ENCODE data around the gene RPS6KL1.
A peak's percentile ranks its signal among the peaks of the same experiment; 100 is the strongest.

The RPS6KL1 gene

DNA sequence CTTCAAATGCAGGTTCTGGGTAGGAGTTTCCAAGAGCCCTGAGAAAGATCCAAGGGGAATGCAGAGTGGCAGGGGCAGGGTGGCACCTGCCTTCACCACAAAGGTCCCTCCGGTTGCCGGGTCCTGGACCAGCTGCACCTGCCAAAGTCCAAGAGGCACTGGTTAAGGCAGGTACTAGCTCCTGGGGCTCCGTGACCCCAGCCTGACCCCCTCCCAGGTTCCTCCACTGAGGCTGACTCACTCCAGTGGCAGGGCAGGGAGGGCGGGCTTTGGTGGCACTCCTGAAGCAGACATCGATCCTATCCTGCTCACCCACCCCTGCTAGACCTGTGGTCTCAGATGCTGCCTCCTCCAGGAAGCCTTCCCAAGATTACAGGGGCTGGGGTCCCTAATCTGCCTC, 11.4 kb downstream of the RPS6KL1 start:
- no peak for DNase-seq (ENCODE audit: low spot score)

GRCh38 chr14:74911221-74911620, 11.8 kb downstream of the RPS6KL1 start:
- no peak for DNase-seq (ENCODE audit: low spot score)

DNA sequence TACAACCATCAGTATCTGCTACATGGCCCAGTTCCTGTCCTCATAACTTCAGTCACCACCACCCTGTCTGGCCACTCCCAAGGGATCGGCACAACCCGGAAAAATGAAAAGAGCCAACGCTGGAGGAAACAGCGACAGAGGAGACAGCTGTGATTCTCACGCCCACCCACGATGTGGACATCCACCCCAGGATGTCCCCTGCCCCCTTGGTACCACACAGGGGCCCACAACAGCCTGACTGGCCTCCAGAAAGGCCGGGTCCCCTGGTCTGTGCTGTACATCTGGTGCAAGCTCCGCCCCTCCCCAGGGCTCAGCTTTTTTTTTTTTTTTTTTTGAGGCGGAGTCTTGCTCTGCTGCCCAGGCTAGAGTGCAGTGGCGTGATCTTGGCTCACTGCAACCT, 12.5 kb downstream of the RPS6KL1 start:
- DNase-seq (ENCODE audit: low spot score): no peak

DNA sequence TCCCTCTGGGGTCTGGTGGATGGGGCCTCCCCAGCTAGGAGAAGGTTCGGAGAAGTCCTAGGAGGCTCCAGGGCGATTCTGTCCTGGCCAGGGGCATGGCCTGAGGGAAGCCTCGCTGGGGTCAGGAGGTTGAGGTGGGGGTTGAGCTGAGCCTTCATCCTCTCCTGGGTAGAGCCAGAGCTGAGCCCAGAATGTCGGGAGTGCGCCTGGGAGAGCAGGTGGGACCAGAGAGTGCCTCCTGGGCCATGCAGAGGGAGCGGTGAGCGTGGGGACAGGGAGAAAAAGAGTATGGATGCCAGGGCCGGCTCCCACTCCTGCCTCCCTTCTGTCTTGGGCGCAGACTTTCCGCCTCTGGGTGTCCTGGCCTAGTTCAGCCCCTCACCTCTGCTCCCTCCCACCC, 13.1 kb downstream of the RPS6KL1 start:
- no peak for DNase-seq (ENCODE audit: low spot score)

DNA sequence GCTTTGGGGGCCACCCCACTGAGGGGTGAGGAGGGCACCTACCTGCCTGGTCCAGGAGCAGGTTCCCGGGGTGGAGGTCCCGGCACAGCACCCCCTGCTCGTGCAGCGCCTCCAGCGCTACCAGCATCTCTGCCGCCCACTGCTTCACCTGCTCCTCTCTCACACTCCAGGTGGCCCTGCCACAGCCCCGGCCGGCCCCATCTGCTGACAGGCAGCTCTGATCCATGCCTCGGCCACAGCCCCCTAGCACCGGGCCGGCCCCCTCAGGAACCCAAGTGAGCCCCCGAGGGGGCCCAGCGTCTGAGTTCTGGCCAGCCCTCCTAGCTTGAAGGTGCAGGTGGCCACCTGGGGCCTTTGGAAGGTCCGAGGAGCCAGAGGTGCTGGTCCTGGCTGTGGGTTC, 13.6 kb downstream of the RPS6KL1 start:
- no peak for DNase-seq (ENCODE audit: low spot score)

GRCh38 chr14:74908861-74909341, 14.2 kb downstream of the RPS6KL1 start:
- no peak for DNase-seq (ENCODE audit: low spot score)

DNA sequence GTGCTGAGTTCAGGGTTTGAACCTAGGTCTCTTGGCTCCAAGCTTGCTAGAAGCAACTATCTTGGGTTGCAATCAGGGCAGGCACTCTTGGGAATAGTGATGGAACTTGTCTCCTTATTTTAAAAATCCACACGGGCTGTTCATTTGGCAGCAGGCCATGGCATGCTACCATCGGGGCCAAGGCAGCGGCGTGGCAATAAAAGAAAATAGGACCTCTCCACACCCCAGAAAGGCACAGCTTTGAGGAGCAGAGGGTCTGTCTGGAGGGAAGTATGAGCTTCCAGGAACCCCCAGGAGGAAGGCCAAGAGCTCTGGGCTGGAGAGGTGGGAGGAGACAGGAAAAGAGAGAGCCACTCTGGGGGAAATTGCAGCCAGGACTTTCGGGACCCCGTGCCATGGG, 15.3 kb downstream of the RPS6KL1 start:
- DNase-seq (ENCODE audit: low spot score): no peak

GRCh38 chr14:74906925-74907521, 16.0 kb downstream of the RPS6KL1 start:
- DNase-seq (ENCODE audit: low spot score): no peak

- DNase-seq (ENCODE audit: low spot score): peak; percentile 42
Measured at GRCh38 chr14:74905595-74906142, 17.4 kb downstream of the RPS6KL1 start.

- no peak for DNase-seq (ENCODE audit: low spot score)
Measured at GRCh38 chr14:74904635-74905503, 18.2 kb downstream of the RPS6KL1 start.

DNA sequence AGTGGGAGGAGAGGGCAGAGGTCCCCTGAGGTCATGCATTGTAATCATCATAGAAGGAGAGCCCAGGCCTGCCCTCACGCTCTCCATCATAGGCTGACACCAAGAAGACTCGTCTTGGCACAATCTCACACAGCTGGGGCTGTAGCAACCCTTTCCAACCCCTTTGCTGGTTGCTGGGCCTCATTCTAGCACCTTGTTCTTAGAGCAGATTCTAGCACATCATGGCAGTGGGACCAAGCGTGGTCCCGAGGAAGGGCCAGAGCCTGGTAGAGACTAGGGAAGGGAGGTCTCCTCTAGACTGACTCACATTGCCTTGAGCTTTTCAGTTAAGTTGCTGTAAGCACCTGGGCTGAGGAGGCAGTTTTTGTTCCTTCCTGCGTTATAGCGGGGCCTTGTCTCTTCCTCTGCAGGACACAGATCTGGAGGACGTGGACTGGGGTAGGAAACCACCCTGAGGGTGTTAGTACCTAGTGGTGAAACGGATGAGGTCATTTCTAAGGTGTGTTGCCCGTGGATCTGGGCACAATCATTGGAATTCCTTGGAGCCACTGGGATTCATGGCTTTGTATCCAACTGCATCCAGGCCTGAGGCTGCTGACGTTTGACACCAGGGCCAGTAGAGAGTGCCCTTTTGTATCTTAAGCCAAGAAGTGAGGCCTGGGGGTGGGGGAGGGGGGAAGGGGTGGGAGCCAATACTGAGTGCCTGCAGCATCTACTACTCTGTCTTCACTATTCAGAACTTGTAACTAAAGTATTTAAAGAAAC, 19.9 kb downstream of the RPS6KL1 start:
- DNase-seq (ENCODE audit: low spot score): no peak

GRCh38 chr14:74898694-74899093, 24.4 kb downstream of the RPS6KL1 start:
- DNase-seq (ENCODE audit: low spot score): no peak

GRCh38 chr14:74898083-74898482, 25.0 kb downstream of the RPS6KL1 start:
- no peak for DNase-seq (ENCODE audit: low spot score)

GRCh38 chr14:74897642-74898041, 25.4 kb downstream of the RPS6KL1 start:
- no peak for DNase-seq (ENCODE audit: low spot score)

- DNase-seq (ENCODE audit: low spot score): no peak
Measured at GRCh38 chr14:74896400-74896799, 26.7 kb downstream of the RPS6KL1 start.

DNA sequence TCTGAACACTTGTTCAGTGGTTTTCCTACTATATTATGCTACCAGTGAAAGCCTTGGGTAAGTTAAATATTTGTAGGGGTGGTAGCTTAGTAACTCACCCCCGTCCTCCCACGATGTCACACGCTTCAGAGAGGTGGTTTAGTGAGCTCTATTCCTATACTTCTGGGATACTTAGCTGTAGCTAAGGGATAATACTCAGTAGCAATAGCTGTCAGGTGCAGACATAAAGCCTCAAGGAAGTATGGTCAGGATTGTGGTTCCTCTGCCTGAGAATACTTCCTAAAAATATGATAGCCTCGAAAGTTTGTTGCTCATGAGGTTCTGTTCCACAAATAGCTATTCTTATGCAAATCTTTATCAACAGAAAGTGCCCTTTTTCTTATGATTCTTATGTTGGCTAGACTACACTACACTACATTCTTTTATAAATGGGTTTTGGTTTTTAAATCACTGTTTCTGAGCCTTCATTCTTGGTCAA, 29.4 kb downstream of the RPS6KL1 start:
- no peak for DNase-seq (ENCODE audit: low spot score)

DNA sequence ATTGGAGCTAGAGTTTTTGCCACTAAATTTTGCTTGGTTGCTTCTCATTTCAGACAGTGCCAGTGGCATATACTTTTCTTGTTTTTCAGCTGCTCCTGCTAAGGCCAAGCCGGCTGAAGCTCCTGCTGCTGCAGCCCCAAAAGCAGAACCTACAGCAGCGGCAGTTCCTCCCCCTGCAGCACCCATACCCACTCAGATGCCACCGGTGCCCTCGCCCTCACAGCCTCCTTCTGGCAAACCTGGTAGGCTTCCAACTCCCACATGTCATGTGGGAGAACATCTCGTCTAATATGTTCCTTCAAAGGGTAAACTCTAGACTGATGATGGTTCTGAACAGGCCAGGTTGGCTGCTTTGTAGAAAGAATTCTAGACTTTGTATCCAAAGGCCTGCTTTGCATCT, 30.3 kb downstream of the RPS6KL1 start:
- no peak for DNase-seq (ENCODE audit: low spot score)

DNA sequence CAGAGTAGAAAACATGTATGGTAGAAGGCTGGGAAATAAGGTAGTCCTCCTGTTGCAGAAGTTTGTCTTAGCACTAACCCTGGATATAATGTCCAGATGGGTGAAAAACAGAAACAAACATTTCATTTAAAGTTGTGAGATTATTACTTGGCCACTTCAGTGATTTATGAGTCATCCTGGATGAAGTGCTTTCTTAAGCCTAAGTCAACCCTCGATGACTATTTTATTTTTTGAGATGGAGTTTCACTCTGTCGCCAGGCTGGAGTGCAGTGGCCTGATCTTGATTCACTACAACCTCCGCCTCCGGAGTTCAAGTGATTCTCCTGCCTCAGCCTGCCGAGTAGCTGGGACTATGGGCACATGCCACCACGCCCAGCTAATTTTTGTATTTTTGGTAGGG, 31.2 kb downstream of the RPS6KL1 start:
- no peak for DNase-seq (ENCODE audit: low spot score)

DNA sequence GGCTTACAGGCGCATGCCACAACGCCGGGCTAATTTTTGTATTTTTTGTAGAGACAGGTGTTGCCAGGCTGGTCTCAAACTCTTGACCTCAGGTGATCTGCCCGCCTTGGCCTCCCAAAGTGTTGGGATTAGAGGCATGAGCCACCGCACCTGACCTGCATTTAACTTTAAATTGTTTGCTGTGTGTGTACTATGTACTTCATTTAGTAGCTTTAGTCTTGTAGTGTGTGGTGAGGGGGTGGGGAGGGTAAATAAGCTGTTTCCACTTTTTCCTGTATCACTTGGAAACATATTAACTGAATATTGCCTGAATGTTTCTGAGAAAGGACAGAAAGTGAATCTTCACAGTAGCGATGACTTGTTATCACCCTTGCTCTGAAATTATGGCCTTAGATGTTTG, 32.8 kb downstream of the RPS6KL1 start:
- no peak for DNase-seq (ENCODE audit: low spot score)

- DNase-seq (ENCODE audit: low spot score): peak; percentile 39
Measured at GRCh38 chr14:74888164-74889158, 34.6 kb downstream of the RPS6KL1 start.

- no peak for DNase-seq (ENCODE audit: low spot score)
Measured at GRCh38 chr14:74886001-74886400, 37.1 kb downstream of the RPS6KL1 start.

Data from LoVo (cell line).